DMS53 treated with DMSO at 0.1 percent for 48 hours (cell line): ENCODE measurements around the gene TRAF2.

Experiments used
- DNase-seq: peaks from one replicate; lab custom pipeline; 2025; ENCODE audit not compliant: unreplicated experiment; lab: John Stamatoyannopoulos, UW

TRAF2 gene

GRCh38 chr9:136907011-136907914 lies 20.9 kb downstream of the TRAF2 start:
- no peak for DNase-seq

GRCh38 chr9:136910197-136910900 lies 24.0 kb downstream of the TRAF2 start:
- DNase-seq: no peak

- DNase-seq: no peak
These were observed 24.6 kb downstream of the TRAF2 start for GRCh38 chr9:136910901-136911245.

GRCh38 chr9:136913701-136914438 lies 27.6 kb downstream of the TRAF2 start:
- DNase-seq: no peak

- no peak for DNase-seq
These were observed 29.5 kb downstream of the TRAF2 start for GRCh38 chr9:136915632-136916329.

GRCh38 chr9:136916330-136917184 lies 30.2 kb downstream of the TRAF2 start:
- no peak for DNase-seq

DNA sequence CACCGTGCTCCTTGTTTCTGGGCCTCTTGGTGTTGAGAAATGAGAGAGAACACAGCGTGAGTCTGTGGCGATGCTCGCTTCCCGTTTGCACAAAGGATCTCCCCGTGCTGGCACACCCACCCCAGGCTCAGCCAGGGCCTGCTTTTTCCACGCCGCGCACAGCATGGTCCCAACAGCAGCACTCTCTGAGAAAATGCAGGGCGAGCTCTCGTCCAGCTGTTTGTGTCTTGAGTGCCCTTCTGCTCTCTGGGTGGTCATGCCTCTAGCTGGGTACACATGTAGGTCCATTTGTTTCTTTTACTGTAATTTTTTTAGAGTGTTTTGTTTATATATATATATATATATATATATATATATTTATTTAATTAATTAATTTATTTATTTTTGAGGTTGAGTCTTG lies 31.6 kb downstream of the TRAF2 start:
- no peak for DNase-seq

DNA sequence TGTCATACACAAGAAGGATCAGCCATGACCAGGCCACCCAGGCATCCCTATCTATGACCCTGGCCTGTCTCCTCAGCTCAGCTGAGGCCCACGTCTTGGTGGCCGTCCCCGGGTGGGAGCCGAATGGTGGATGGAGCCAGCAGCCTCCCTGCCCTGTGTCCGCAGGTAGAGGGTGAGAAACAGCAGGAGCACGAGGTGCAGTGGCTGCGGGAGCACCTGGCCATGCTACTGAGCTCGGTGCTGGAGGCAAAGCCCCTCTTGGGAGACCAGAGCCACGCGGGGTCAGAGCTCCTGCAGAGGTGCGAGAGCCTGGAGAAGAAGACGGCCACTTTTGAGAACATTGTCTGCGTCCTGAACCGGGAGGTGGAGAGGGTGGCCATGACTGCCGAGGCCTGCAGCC lies 33.8 kb downstream of the TRAF2 start:
- DNase-seq: no peak

DNA sequence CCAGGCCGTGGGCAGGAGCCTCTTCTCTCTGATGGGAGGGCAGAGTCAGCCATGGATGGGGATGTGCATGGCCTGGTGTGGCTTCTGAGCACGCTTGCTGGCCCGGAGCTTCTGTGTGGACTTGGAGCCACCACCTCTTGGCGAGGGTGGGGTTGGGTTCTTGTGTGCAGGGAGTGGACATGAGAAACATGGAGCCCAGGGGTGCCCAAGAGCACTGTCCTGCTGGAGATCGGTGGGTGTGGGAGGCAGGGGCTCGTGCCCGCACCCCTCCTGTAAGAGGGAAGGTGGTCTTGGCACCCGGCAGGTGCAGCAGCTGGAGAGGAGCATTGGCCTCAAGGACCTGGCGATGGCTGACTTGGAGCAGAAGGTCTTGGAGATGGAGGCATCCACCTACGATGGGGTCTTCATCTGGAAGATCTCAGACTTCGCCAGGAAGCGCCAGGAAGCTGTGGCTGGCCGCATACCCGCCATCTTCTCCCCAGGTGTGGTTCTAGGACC lies 34.5 kb downstream of the TRAF2 start:
- DNase-seq: no peak

GRCh38 chr9:136921307-136921706 lies 35.0 kb downstream of the TRAF2 start:
- DNase-seq: no peak

DNA sequence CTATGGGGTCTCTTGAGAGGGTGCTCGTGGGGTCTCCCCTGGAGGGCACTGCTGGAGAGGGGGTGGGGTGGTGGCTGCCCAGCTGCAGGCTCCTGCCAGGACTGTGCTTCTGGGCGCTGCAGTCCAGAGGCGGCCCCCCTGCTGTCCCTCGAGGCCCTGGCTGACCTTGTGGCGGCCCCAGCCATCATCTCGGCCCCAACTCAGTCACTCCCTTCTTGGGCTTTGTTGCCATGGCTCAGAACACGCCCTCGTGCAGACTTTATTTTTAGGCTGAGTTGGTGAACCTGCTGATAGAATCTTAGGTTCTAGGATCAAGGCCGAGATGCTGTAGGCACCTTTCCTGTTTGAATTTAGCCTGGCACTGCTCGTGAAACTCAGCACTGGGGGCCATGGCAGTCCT lies 35.4 kb downstream of the TRAF2 start:
- no peak for DNase-seq

DNA sequence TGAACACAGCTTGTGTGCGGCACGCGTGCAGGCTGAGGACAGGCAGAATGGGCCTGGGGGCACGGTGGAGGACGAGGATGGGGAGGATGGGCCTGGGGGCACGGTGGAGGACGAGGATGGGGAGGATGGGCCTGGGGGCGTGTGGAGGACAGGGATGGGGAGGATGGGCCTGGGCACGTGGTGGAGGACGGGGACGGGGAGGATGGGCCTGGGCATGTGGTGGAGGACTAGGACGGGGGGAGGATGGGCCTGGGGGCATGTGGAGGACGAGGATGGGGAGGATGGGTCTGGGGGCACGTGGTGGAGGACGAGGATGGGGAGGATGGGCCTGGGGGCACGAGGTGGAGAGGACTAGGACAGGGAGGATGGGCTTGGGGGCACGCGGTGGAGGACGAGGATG lies 36.2 kb downstream of the TRAF2 start:
- no peak for DNase-seq

DNA sequence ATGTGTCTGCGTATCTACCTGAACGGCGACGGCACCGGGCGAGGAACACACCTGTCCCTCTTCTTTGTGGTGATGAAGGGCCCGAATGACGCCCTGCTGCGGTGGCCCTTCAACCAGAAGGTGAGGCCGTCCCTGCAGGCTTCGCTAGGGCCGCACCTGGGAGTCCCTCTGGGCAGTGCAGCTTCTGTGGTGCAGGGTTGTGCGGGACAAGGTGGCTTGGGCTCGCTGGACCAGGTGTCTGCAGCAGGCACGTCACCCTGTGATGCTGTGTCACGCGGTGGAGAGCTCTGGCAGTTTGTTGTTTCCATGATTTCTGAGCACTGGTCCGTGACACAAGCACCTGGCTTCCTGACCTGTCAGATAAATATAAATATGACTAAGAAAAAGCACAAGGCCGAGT lies 37.6 kb downstream of the TRAF2 start:
- peak; percentile 98 for DNase-seq

DNA sequence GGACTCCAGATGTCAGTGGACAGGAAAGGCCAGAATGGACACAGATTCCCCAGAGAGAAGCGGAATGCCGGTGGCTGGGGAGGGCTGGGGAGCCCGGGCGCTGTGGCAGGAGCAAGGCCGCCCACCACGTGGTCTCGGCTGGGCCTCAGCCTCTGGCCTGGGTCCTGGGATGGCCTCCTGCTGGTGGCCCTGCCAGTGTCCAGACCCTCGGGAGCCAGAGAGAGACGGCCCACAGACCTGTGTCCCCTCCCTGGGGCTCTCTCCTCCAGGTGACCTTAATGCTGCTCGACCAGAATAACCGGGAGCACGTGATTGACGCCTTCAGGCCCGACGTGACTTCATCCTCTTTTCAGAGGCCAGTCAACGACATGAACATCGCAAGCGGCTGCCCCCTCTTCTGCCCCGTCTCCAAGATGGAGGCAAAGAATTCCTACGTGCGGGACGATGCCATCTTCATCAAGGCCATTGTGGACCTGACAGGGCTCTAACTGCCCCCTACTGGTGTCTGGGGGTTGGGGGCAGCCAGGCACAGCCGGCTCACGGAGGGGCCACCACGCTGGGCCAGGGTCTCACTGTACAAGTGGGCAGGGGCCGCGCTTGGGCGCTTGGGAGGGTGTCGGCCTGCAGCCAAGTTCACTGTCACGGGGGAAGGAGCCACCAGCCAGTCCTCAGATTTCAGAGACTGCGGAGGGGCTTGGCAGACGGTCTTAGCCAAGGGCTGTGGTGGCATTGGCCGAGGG lies 39.3 kb downstream of the TRAF2 start:
- DNase-seq: no peak

GRCh38 chr9:136926154-136926704 lies 39.9 kb downstream of the TRAF2 start:
- DNase-seq: no peak

GRCh38 chr9:136926749-136927148 lies 40.4 kb downstream of the TRAF2 start:
- DNase-seq: no peak

DNA sequence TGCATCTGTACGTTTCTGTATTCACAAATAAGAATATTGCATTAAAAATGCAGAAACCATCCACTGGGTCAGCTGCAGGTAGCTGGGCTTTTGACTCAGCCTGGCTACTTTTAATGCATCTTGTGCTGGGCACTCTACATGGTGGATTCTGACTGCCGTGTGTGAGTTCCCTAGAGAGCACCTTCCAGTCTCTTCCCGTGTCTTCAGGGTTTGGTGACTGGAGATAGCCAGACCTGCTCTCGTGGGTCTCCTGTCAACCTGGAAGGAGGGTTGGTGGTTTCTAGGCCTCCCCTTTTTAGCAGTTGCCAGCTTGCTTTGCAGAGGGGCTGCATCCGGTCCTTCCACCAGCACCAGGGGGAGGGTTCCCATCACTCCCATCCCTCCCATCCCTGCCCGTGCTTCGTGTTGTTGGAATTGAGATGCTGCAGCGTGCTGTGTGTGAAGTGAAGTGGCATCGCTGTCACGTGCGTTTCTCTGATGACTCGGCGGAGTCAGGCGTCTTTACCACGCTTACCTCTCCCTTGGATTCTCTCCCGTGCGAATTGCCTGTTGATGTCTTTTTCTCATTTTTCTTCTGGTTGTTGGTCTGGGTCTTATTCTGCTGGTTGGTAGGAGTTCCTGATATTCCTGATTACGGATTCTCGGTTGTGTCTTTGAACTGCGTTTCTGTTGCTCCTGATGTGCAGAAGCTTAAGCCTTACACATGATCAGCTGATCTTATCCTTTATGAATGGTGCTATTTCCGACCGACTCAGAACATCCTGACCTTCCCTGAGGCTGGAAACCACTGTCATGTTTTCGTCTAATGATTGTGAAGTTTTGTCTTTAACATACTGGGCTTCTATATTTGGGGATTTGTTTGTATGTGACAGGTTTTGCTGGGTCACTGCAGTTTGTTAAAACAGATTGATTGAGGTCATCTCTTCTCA lies 41.3 kb downstream of the TRAF2 start:
- DNase-seq: no peak

DNA sequence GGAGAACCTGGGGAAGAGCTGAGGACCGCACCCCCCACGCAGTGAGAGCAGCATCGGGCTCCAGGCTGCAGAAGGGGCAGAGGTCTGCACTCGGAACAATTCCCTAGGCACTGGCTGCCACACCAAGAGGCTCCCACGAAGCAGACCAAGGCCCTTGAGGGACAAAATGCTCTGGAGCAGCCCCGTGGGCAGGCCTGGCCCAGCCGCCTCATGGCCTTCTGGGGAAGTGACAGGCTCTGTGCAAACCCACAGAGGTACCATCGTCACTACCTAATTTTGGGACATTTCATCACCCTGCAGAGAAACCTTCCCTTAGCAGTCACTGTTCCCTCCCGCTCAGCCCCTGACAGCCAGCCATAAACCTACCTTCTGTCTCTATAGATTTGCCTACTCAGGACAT lies 42.3 kb downstream of the TRAF2 start:
- no peak for DNase-seq
